Caco-2 (cell line): ENCODE results near the gene PKM. TPM values are rescaled to one million over a fixed set of nuclear protein-coding genes. Genes with fewer than 3 reads are reported as not detected.

ENCODE experiments used
- BruUV-seq: library from RNA; stranded (reverse); fragments of 400-500 nt; replicated peaks from 2 replicates; lab custom pipeline; 2021; lab: Mats Ljungman, UMichigan
- CTCF ChIA-PET: fragments of 300-600 bp; sonication (Branson Sonifier 250); formaldehyde crosslinking; loops from one replicate; lab custom pipeline; 2022; ENCODE audit warnings: antibody characterized with exemption; lab: Charles Lee
- POLR2A ChIA-PET: fragments of 300-600 bp; sonication (Branson Sonifier 250); formaldehyde crosslinking; loops from one replicate; lab custom pipeline; 2022; ENCODE audit warnings: antibody characterized with exemption; lab: Charles Lee
- DNase-seq, 2 experiments: peaks; one replicate each; pipeline versions ENCODE4 v3.0.0 to v3.0.0-alpha.2; 2020 to 2022
- H3K27me3 ChIP-seq: replicated peaks from 2 replicates; pipeline ENCODE4 v1.6.0; 2011; ENCODE audit warnings: low read length; ENCODE audit not compliant: control insufficient read depth, insufficient read depth
- H3K36me3 ChIP-seq: 2 replicates; pipeline ENCODE4 v1.5.1; 2011; ENCODE audit warnings: low read length; ENCODE audit not compliant: control insufficient read depth, insufficient read depth
- H3K4me1 ChIP-seq: fragments of 250-450 bp; sonication (Bioruptor Pico); 2 replicates; pipeline ENCODE4 v1.5.1; 2020; ENCODE audit warnings: mild to moderate bottlenecking
- H3K4me3 ChIP-seq: 2 replicates; pipeline ENCODE4 v1.5.1; 2011; ENCODE audit warnings: low read depth, mild to moderate bottlenecking, control low read depth, low read length
- H3K9me3 ChIP-seq: fragments of 250-450 bp; sonication (Bioruptor Pico); 2 replicates; pipeline ENCODE4 v1.5.1; 2020; ENCODE audit warnings: mild to moderate bottlenecking, moderate library complexity
- H3K27ac Mint-ChIP-seq: one replicate; pipeline ENCODE4 v1.8.0; 2022; ENCODE audit warnings: mixed read lengths; ENCODE audit not compliant: unreplicated experiment
- H3K27me3 Mint-ChIP-seq: one replicate; pipeline ENCODE4 v1.8.0; 2022; ENCODE audit warnings: mixed read lengths; ENCODE audit not compliant: insufficient read depth, unreplicated experiment
- H3K36me3 Mint-ChIP-seq: one replicate; pipeline ENCODE4 v1.8.0; 2022; ENCODE audit warnings: mild to moderate bottlenecking, mixed read lengths; ENCODE audit not compliant: insufficient read depth, unreplicated experiment
- H3K4me1 Mint-ChIP-seq: one replicate; pipeline ENCODE4 v1.8.0; 2022; ENCODE audit warnings: low read depth, mixed read lengths; ENCODE audit not compliant: unreplicated experiment
- H3K4me3 Mint-ChIP-seq: one replicate; pipeline ENCODE4 v1.8.0; 2022; ENCODE audit warnings: mild to moderate bottlenecking, moderate library complexity, mixed read lengths; ENCODE audit not compliant: unreplicated experiment
- H3K9me3 Mint-ChIP-seq: one replicate; pipeline ENCODE4 v1.8.0; 2022; ENCODE audit warnings: mixed read lengths; ENCODE audit not compliant: unreplicated experiment
- CTCF ChIP-seq, 2 experiments: fragments of 200-600 bp in 1 of 2; IDR thresholded peaks; 1 replicate in 1 of 2; 2 replicates in 1 of 2; pipeline versions ENCODE4 v1.5.1 to v1.8.0; 2011 to 2022; ENCODE audit warnings: antibody characterized with exemption in 1 of 2, control low read depth in 1 of 2, inconsistent platforms in 1 of 2, low read depth in 1 of 2, low read length in 1 of 2, mild to moderate bottlenecking in 1 of 2, moderate library complexity in 1 of 2; ENCODE audit not compliant: insufficient read depth in 1 of 2, severe bottlenecking in 1 of 2, unreplicated experiment in 1 of 2
- intact Hi-C: fragments of 100-400 bp; cut with micrococcal nuclease; formaldehyde crosslinking; loops from one replicate; pipeline ENCODE4 v1.10.0; 2022; ENCODE audit not compliant: unreplicated experiment
- total RNA-seq: library from RNA; stranded (reverse); gene quantifications from 2 replicates; pipeline ENCODE4 v1.2.3, GENCODE V29; 2022

The PKM gene
- total RNA-seq, 1 experiment from 2014 or later = 733 TPM

GRCh38 chr15:72161361-72162132 lies 69.4 kb downstream of the PKM start:
- Mint-ChIP-seq H3K4me3 (no peak overlapping the region), H3K9me3 (no peaks in the 10 kb centered on the region), H3K36me3 (no peaks in the 10 kb centered on the region), H3K27ac (peak overlapping the region; percentile 20), H3K27me3 (no peaks in the 10 kb centered on the region), H3K4me1 (peaks cover 7% of the 10 kb centered on the region)
- no peak for TF ChIP-seq CTCF (IDR thresholded peaks at IDR 0.05; ENCODE audit: insufficient read depth in 1 of 2, low read depth in 1 of 2, low read length in 1 of 2, severe bottlenecking in 1 of 2, unreplicated experiment in 1 of 2)
- Histone ChIP-seq H3K4me1 (peaks cover 11% of the 10 kb centered on the region), H3K9me3 (no peaks in the 10 kb centered on the region), H3K36me3 (no peaks in the 10 kb centered on the region), H3K4me3 (no peak overlapping the region), H3K27me3 (no peaks in the 10 kb centered on the region)
- no TSS peak for BruUV-seq
- no peak for DNase-seq
- ChIA-PET POLR2A (no interaction called here), CTCF (no interaction called here)
- intact Hi-C loops = no loop called here

- H3K27me3 Mint-ChIP-seq = no peaks in the 10 kb centered on the region
- POLR2A ChIA-PET = no interaction called here
These were observed 70.2 kb downstream of the PKM start for GRCh38 chr15:72160696-72161245.

GRCh38 chr15:72156928-72157327 lies 74.1 kb downstream of the PKM start:
- DNase-seq = no peak
- ChIA-PET CTCF (interaction anchor here (1.3 to 1.6 kb wide), 3 partner anchors 11 to 354 kb away, joined by 3 to 8 read pairs (median 3); no protein-coding TSS in a partner anchor), POLR2A (no interaction called here)
- no peak for TF ChIP-seq CTCF (IDR thresholded peaks at IDR 0.05; ENCODE audit: insufficient read depth in 1 of 2, low read depth in 1 of 2, low read length in 1 of 2, severe bottlenecking in 1 of 2, unreplicated experiment in 1 of 2)
- Histone ChIP-seq H3K36me3 (no peaks in the 10 kb centered on the region), H3K4me3 (no peak overlapping the region), H3K9me3 (no peaks in the 10 kb centered on the region), H3K27me3 (no peaks in the 10 kb centered on the region), H3K4me1 (peaks cover 10% of the 10 kb centered on the region)
- Mint-ChIP-seq H3K4me3 (no peak overlapping the region), H3K27me3 (no peaks in the 10 kb centered on the region), H3K4me1 (peaks cover 14% of the 10 kb centered on the region), H3K9me3 (no peaks in the 10 kb centered on the region), H3K27ac (no peak overlapping the region), H3K36me3 (no peaks in the 10 kb centered on the region)
- intact Hi-C loops = loop anchor here (1.0 to 10.0 kb wide), 5 partner anchors 38 to 402 kb away; partner anchors contain the start of genes MYO9A and SENP8
- no TSS peak for BruUV-seq

More at GRCh38 chr15:72160696-72161245, 70.2 kb downstream of the PKM start:
- Mint-ChIP-seq H3K36me3 (no peaks in the 10 kb centered on the region), H3K9me3 (no peaks in the 10 kb centered on the region), H3K4me3 (no peak overlapping the region), H3K27ac (no peak overlapping the region), H3K4me1 (peaks cover 7% of the 10 kb centered on the region)
- Histone ChIP-seq H3K9me3 (no peaks in the 10 kb centered on the region), H3K4me1 (peaks cover 11% of the 10 kb centered on the region), H3K27me3 (no peaks in the 10 kb centered on the region), H3K4me3 (no peak overlapping the region), H3K36me3 (no peaks in the 10 kb centered on the region)
- no TSS peak for BruUV-seq
- TF ChIP-seq CTCF (IDR thresholded peaks at IDR 0.05; ENCODE audit: insufficient read depth in 1 of 2, low read depth in 1 of 2, low read length in 1 of 2, severe bottlenecking in 1 of 2, unreplicated experiment in 1 of 2) = no peak
- CTCF ChIA-PET = no interaction called here
- no peak for DNase-seq
- intact Hi-C loops = no loop called here
